IPS-15b (cell line): ENCODE data around the gene TBC1D3E.
"Not testable (repeated sequence)": the region's sequence is repeated elsewhere in the genome, so short reads cannot be mapped to it uniquely, and the experiment has no call there.

ENCODE experiments used
- H3K27me3 ChIP-seq: one replicate; pipeline ENCODE4 v1.6.1; 2013; ENCODE audit warnings: low read length; ENCODE audit not compliant: control insufficient read depth, insufficient read depth
- H3K36me3 ChIP-seq: one replicate; pipeline ENCODE4 v1.6.1; 2013; ENCODE audit warnings: low read length; ENCODE audit not compliant: control insufficient read depth, insufficient read depth
- H3K4me1 ChIP-seq: one replicate; pipeline ENCODE4 v1.6.1; 2013; ENCODE audit warnings: mild to moderate bottlenecking, low read length; ENCODE audit not compliant: control insufficient read depth, insufficient read depth
- H3K4me3 ChIP-seq: one replicate; pipeline ENCODE4 v1.5.1; 2013; ENCODE audit warnings: low read depth, low read length
- H3K9ac ChIP-seq: one replicate; pipeline ENCODE4 v1.6.1; 2013; ENCODE audit warnings: low read depth, mild to moderate bottlenecking, low read length
- H3K9me3 ChIP-seq: one replicate; pipeline ENCODE4 v1.6.1; 2013; ENCODE audit warnings: mild to moderate bottlenecking, low read length; ENCODE audit not compliant: control insufficient read depth, insufficient read depth

The TBC1D3E gene

GRCh38 chr17:38127651-38128050 lies at the start of gene TBC1D3E:
TBC1D3E (plus strand) TSS chr17:38127951; CDS start chr17:38129496, 1,545 bp downstream.
- H3K4me3 ChIP-seq, H3K27me3 ChIP-seq, H3K9me3 ChIP-seq, H3K36me3 ChIP-seq, H3K4me1 ChIP-seq, H3K9ac ChIP-seq: not testable (repeated sequence)

GRCh38 chr17:38087344-38087743 lies 40.4 kb upstream of the TBC1D3E start:
- not testable (repeated sequence) for H3K4me1 ChIP-seq, H3K9me3 ChIP-seq, H3K9ac ChIP-seq, H3K27me3 ChIP-seq, H3K36me3 ChIP-seq, H3K4me3 ChIP-seq

DNA sequence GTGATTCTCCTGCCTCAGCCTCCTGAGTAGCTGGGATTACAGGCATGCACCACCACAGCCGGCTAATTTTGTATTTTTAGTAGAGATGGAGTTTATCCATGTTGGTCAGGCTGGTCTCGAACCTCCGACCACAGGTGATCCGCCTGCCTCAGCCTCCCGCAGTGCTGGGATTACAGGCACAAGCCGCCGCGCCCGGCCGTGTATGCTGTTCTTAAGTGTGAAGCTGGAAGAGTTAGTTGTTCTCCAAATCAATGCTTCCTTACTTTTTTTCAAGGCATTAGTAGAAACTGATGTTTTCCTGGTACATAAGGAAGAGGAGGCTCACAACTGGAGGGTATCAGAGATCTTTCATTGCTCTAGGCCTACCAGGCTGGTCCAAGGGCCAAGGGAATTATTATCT lies 39.6 kb upstream of the TBC1D3E start:
- not testable (repeated sequence) for H3K4me1 ChIP-seq, H3K9me3 ChIP-seq, H3K27me3 ChIP-seq, H3K4me3 ChIP-seq, H3K9ac ChIP-seq, H3K36me3 ChIP-seq

DNA sequence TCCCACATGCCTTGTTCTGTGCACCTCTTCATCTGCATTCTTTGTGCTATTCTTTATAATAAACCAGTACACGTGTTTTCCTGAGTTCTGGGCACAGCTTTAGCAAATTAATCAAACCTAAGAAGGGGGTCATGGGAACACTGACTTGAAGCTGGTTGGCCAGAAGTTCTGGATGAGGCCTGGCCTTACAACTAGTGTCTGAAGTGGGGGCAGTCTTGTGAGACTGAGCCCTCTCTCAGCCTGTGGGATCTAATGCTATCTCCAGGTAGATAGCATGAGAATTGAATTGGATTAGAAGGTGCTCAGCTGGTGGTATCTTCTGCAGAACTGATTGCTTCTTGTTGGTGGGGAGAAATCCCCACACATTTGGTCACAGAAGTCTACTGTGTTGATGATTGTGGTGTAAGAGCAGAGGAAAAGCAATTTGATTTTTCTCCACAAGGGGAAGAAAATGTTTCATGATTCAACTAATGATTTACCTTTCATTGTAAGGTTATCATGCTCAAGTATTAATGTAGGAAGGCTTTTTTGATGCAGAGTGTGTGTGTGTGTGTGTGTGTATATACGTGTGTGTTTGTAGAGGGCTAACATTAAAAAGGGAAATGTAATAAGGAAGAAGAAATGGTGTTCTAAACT lies 33.6 kb upstream of the TBC1D3E start:
- not testable (repeated sequence) for H3K4me3 ChIP-seq, H3K9ac ChIP-seq, H3K4me1 ChIP-seq, H3K27me3 ChIP-seq, H3K36me3 ChIP-seq, H3K9me3 ChIP-seq

- not testable (repeated sequence) for H3K27me3 ChIP-seq, H3K9me3 ChIP-seq, H3K4me1 ChIP-seq, H3K36me3 ChIP-seq, H3K4me3 ChIP-seq, H3K9ac ChIP-seq
Observed at GRCh38 chr17:38099262-38099661, 28.5 kb upstream of the TBC1D3E start.

DNA sequence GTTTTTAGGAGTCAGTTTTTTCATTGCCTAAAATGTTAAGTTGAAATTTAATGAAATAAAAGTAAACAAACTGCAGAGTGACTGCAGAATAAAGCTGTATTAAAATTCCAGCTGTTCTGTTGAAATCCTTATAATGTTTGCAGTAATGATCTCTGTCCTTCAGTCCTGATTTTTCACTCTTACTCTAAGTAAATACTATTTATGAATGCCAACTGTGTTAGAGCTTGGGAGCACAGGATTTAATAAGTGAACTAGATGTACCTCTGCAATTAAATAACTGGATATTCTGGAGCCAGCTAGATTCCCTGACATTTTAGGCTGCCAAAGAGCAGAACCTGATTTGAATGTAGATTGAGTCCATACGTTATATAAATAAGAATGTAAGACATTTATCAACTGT lies 7.9 kb upstream of the TBC1D3E start:
- not testable (repeated sequence) for H3K9ac ChIP-seq, H3K4me1 ChIP-seq, H3K36me3 ChIP-seq, H3K9me3 ChIP-seq, H3K27me3 ChIP-seq, H3K4me3 ChIP-seq

- H3K4me3 ChIP-seq, H3K4me1 ChIP-seq, H3K9ac ChIP-seq, H3K9me3 ChIP-seq, H3K27me3 ChIP-seq, H3K36me3 ChIP-seq: not testable (repeated sequence)
Observed at GRCh38 chr17:38134860-38135259, 7.1 kb downstream of the TBC1D3E start.
